Fibroblast of pulmonary artery (primary cell): Measurements from ENCODE around the gene STX3.
A peak's percentile ranks its signal among the peaks of the same experiment; 100 is the strongest.
"Not testable (repeated sequence)": the region's sequence is repeated elsewhere in the genome, so short reads cannot be mapped to it uniquely, and the experiment has no call there.

Source experiments
- DNase-seq: peaks from one replicate; pipeline ENCODE4 v3.0.0-alpha.2; 2010; ENCODE audit warnings: low read depth
- H3K4me3 ChIP-seq: replicated peaks from 2 replicates; pipeline ENCODE4 v1.5.1; 2011; ENCODE audit warnings: low read depth, mild to moderate bottlenecking, control low read depth, low read length, moderate library complexity
- TF ChIP-seq, protein P1 (sequence below): IDR thresholded peaks from 2 replicates; pipeline ENCODE4 v1.5.1; 2011; ENCODE audit warnings: mild to moderate bottlenecking, control low read depth, low read length, inconsistent platforms; ENCODE audit errors: missing control alignments

STX3 gene

GRCh38 chr11:59810911-59811259 is 55.7 kb downstream of the STX3 start:
- H3K4me3 ChIP-seq = peak overlapping the region; percentile 86
- DNase-seq = no peak
- TF ChIP-seq, protein P1, sequence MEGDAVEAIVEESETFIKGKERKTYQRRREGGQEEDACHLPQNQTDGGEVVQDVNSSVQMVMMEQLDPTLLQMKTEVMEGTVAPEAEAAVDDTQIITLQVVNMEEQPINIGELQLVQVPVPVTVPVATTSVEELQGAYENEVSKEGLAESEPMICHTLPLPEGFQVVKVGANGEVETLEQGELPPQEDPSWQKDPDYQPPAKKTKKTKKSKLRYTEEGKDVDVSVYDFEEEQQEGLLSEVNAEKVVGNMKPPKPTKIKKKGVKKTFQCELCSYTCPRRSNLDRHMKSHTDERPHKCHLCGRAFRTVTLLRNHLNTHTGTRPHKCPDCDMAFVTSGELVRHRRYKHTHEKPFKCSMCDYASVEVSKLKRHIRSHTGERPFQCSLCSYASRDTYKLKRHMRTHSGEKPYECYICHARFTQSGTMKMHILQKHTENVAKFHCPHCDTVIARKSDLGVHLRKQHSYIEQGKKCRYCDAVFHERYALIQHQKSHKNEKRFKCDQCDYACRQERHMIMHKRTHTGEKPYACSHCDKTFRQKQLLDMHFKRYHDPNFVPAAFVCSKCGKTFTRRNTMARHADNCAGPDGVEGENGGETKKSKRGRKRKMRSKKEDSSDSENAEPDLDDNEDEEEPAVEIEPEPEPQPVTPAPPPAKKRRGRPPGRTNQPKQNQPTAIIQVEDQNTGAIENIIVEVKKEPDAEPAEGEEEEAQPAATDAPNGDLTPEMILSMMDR = no peak

GRCh38 chr11:59812220-59812619 is 57.0 kb downstream of the STX3 start:
- TF ChIP-seq, protein P1 = no peak
- DNase-seq = no peak
- no peak overlapping the region for H3K4me3 ChIP-seq

- TF ChIP-seq, protein P1 = no peak
- H3K4me3 ChIP-seq = no peak overlapping the region
- no peak for DNase-seq
These were observed 58.2 kb downstream of the STX3 start for GRCh38 chr11:59813364-59813763.

DNA sequence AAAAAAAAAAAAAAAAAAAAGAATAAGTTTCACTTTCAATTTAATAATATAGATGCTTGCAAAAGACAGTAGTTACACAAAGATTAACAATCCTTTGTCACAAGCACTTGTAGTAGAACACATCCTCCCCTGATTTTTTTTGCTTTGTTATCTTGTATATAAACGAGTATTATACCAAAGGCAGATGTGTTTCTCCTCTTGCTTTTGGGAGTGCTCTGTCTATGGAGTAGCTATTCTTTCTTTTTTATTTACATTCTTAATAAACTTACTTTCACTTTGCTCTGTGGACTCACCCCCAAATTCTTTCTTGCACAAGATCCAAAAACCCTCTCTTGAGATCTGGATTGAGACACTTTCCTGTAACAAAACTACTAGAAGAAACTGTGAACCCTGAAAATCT is 58.8 kb downstream of the STX3 start:
- TF ChIP-seq, protein P1 = no peak
- DNase-seq = no peak
- H3K4me3 ChIP-seq = no peak overlapping the region

DNA sequence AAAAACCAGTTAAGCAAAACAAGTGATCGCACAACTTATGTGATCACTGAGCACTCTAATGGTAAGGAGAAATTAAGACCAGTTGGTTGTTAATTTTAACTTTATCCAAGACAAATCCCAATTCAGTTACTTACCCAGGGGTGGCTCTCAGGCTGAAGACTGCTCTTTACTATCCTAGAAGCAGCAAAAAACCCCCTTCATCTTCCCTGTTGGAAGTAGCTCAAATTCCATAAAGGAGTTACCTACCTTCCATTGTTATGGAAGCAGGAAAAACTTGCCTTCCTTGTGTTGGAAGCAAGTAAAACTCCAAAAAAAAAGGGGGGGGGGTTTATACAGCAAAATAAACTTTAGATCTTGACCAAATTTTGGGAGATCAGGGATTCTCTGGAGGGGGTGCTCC is 60.6 kb downstream of the STX3 start:
- DNase-seq = no peak
- TF ChIP-seq, protein P1 = no peak
- H3K4me3 ChIP-seq = no peak overlapping the region

GRCh38 chr11:59816434-59816833 is 61.3 kb downstream of the STX3 start:
- not testable (repeated sequence) for H3K4me3 ChIP-seq, DNase-seq

GRCh38 chr11:59818572-59818971 is 63.4 kb downstream of the STX3 start:
- TF ChIP-seq, protein P1 = no peak
- H3K4me3 ChIP-seq = no peak overlapping the region
- no peak for DNase-seq

- TF ChIP-seq, protein P1 = peak; percentile 72
- no peak overlapping the region for H3K4me3 ChIP-seq
- DNase-seq = peak; percentile 79
These were observed 67.9 kb downstream of the STX3 start for GRCh38 chr11:59822989-59823566.
